Trophoblast cell (in vitro differentiated cells and primary cell): ENCODE data around the gene CADM1.

Experiments
- DNase-seq, 2 donors: peaks; one replicate each; pipeline ENCODE4 v3.0.0-alpha.2; 2016
- H2AFZ ChIP-seq: 2 replicates; pipeline ENCODE4 v1.6.1; 2013; ENCODE audit warnings: low read length, moderate library complexity, mild to moderate bottlenecking; ENCODE audit not compliant: insufficient read depth, poor library complexity
- H2AK5ac ChIP-seq: 2 replicates; pipeline ENCODE4 v1.6.1; 2013; ENCODE audit warnings: mild to moderate bottlenecking, low read length
- H2BK120ac ChIP-seq: 2 replicates; pipeline ENCODE4 v1.6.1; 2013; ENCODE audit warnings: low read length, mild to moderate bottlenecking, moderate library complexity; ENCODE audit not compliant: insufficient read depth, poor library complexity
- H2BK12ac ChIP-seq: 2 replicates; pipeline ENCODE4 v1.6.1; 2013; ENCODE audit warnings: mild to moderate bottlenecking, low read length, moderate library complexity
- H2BK5ac ChIP-seq: 2 replicates; pipeline ENCODE4 v1.6.1; 2013; ENCODE audit warnings: low read length, low read depth, moderate library complexity, mild to moderate bottlenecking; ENCODE audit not compliant: poor library complexity
- H3K14ac ChIP-seq: 2 replicates; pipeline ENCODE4 v1.6.1; 2013; ENCODE audit warnings: mild to moderate bottlenecking, low read length
- H3K18ac ChIP-seq: 2 replicates; pipeline ENCODE4 v1.6.1; 2013; ENCODE audit warnings: mild to moderate bottlenecking, low read length
- H3K23ac ChIP-seq: 2 replicates; pipeline ENCODE4 v1.6.1; 2013; ENCODE audit warnings: low read length
- H3K27ac ChIP-seq: 2 replicates; pipeline ENCODE4 v1.5.1; 2013; ENCODE audit warnings: low read depth, mild to moderate bottlenecking, inconsistent platforms, low read length, moderate library complexity
- H3K27me3 ChIP-seq: 2 replicates; pipeline ENCODE4 v1.6.1; 2013; ENCODE audit warnings: inconsistent platforms, mild to moderate bottlenecking, low read length, moderate library complexity; ENCODE audit not compliant: insufficient read depth
- H3K36me3 ChIP-seq, 2 experiments: 1 replicate in 1 of 2; 2 replicates in 1 of 2; pipeline ENCODE4 v1.6.1; 2013; ENCODE audit warnings: low read length in 2 of 2, mild to moderate bottlenecking in 2 of 2, moderate library complexity in 1 of 2; ENCODE audit not compliant: insufficient read depth in 2 of 2, control insufficient read depth in 1 of 2
- H3K4ac ChIP-seq: 2 replicates; pipeline ENCODE4 v1.6.1; 2013; ENCODE audit warnings: low read depth, mild to moderate bottlenecking, low read length, moderate library complexity
- H3K4me1 ChIP-seq, 2 experiments: 1 replicate in 1 of 2; 2 replicates in 1 of 2; pipeline ENCODE4 v1.6.1; 2013; ENCODE audit warnings: low read length in 2 of 2, mild to moderate bottlenecking in 2 of 2, moderate library complexity in 1 of 2; ENCODE audit not compliant: insufficient read depth in 2 of 2, control insufficient read depth in 1 of 2
- H3K4me2 ChIP-seq: 2 replicates; pipeline ENCODE4 v1.6.1; 2013; ENCODE audit warnings: inconsistent platforms, mild to moderate bottlenecking, low read length, moderate library complexity
- H3K4me3 ChIP-seq: 2 replicates; pipeline ENCODE4 v1.5.1; 2013; ENCODE audit warnings: mild to moderate bottlenecking, low read depth, low read length, inconsistent platforms
- H3K79me1 ChIP-seq: one replicate; pipeline ENCODE4 v1.6.1; 2013; ENCODE audit warnings: low read length
- H3K79me2 ChIP-seq: 2 replicates; pipeline ENCODE4 v1.6.1; 2013; ENCODE audit warnings: low read length, mild to moderate bottlenecking; ENCODE audit not compliant: control insufficient read depth, insufficient read depth, poor library complexity
- H3K9ac ChIP-seq: 2 replicates; pipeline ENCODE4 v1.6.1; 2013; ENCODE audit warnings: mild to moderate bottlenecking, low read length
- H3K9me3 ChIP-seq: 2 replicates; pipeline ENCODE4 v1.6.1; 2013; ENCODE audit warnings: low read depth, mild to moderate bottlenecking, control low read depth, inconsistent platforms, low read length; ENCODE audit not compliant: insufficient read depth
- H4K12ac ChIP-seq: 2 replicates; pipeline ENCODE4 v1.6.1; 2013; ENCODE audit warnings: low read depth, mild to moderate bottlenecking, low read length, moderate library complexity
- H4K8ac ChIP-seq: 2 replicates; pipeline ENCODE4 v1.6.1; 2013; ENCODE audit warnings: low read depth, mild to moderate bottlenecking, low read length, moderate library complexity
- H4K91ac ChIP-seq: one replicate; pipeline ENCODE4 v1.6.1; 2013; ENCODE audit warnings: low read depth, mild to moderate bottlenecking, low read length, moderate library complexity
- WGBS: extraction: QIAGEN DNeasy Blood & Tissue Kit; methylation state at CpG from one replicate; pipeline ENCODE4 v1.1.7; 2013; ENCODE audit warnings: missing lambda C conversion rate; ENCODE audit not compliant: insufficient read length, insufficient coverage; ENCODE audit errors: extremely low coverage; 5-methylcytosine and 5-hydroxymethylcytosine counted together

CADM1 gene

GRCh38 chr11:115244758-115245157 lies 259.5 kb downstream of the CADM1 start:
- Histone ChIP-seq H3K14ac (no peak overlapping the region), H4K91ac (no peak overlapping the region), H3K27ac (no peak overlapping the region), H3K79me1 (no peaks in the 10 kb centered on the region), H3K79me2 (no peaks in the 10 kb centered on the region), H2BK12ac (no peak overlapping the region), H2AK5ac (no peak overlapping the region), H3K4me1 (peaks cover 0 to 3% of the 10 kb centered on the region in 2 experiments), H3K9me3 (no peaks in the 10 kb centered on the region), H3K27me3 (no peaks in the 10 kb centered on the region), H3K4me3 (no peak overlapping the region), H3K4ac (no peak overlapping the region), H3K18ac (no peak overlapping the region), H3K4me2 (no peak overlapping the region), H3K9ac (no peak overlapping the region), H3K36me3 (no peaks in the 10 kb centered on the region), H3K23ac (no peak overlapping the region), H4K12ac (no peak overlapping the region), H2AFZ (no peak overlapping the region), H2BK5ac (no peak overlapping the region), H4K8ac (no peak overlapping the region), H2BK120ac (no peak overlapping the region)
- no CpG with 5 or more reads among the region's 7 CpGs for WGBS
- no peak for DNase-seq

GRCh38 chr11:115244296-115244695 lies 259.9 kb downstream of the CADM1 start:
- no peaks in the 10 kb centered on the region for H3K9me3 ChIP-seq
- H2BK120ac ChIP-seq, result no peak overlapping the region
- H3K4ac ChIP-seq, result no peak overlapping the region
- H2BK5ac ChIP-seq, result no peak overlapping the region
- H2AFZ ChIP-seq, result no peak overlapping the region
- no peak overlapping the region for H3K4me2 ChIP-seq
- no peak overlapping the region for H4K12ac ChIP-seq
- no peak overlapping the region for H4K8ac ChIP-seq
- no peak for DNase-seq
- no peak overlapping the region for H3K27ac ChIP-seq
- H3K9ac ChIP-seq, result no peak overlapping the region
- H3K14ac ChIP-seq, result no peak overlapping the region
- WGBS, result no CpG with 5 or more reads among the region's 5 CpGs
- H4K91ac ChIP-seq, result no peak overlapping the region
- H3K27me3 ChIP-seq, result no peaks in the 10 kb centered on the region
- H3K79me2 ChIP-seq, result no peaks in the 10 kb centered on the region
- no peak overlapping the region for H2BK12ac ChIP-seq
- no peak overlapping the region for H3K23ac ChIP-seq
- H3K4me1 ChIP-seq, result peaks cover 0 to 3% of the 10 kb centered on the region in 2 experiments
- H3K4me3 ChIP-seq, result no peak overlapping the region
- no peak overlapping the region for H2AK5ac ChIP-seq
- no peaks in the 10 kb centered on the region for H3K36me3 ChIP-seq
- H3K18ac ChIP-seq, result no peak overlapping the region
- no peaks in the 10 kb centered on the region for H3K79me1 ChIP-seq

GRCh38 chr11:115242982-115243381 lies 261.2 kb downstream of the CADM1 start:
- no peak overlapping the region for H2AFZ ChIP-seq
- no peak overlapping the region for H3K18ac ChIP-seq
- H2BK12ac ChIP-seq, result no peak overlapping the region
- no peak overlapping the region for H2BK5ac ChIP-seq
- H3K14ac ChIP-seq, result no peak overlapping the region
- no peak overlapping the region for H3K23ac ChIP-seq
- peaks cover 0 to 3% of the 10 kb centered on the region in 2 experiments for H3K4me1 ChIP-seq
- H3K27me3 ChIP-seq, result no peaks in the 10 kb centered on the region
- H4K8ac ChIP-seq, result no peak overlapping the region
- no peak overlapping the region for H3K4ac ChIP-seq
- no peak overlapping the region for H3K27ac ChIP-seq
- no peaks in the 10 kb centered on the region for H3K36me3 ChIP-seq
- no peak overlapping the region for H4K91ac ChIP-seq
- no CpG with 5 or more reads among the region's 1 CpG for WGBS
- no peak overlapping the region for H2AK5ac ChIP-seq
- no peak overlapping the region for H4K12ac ChIP-seq
- no peak overlapping the region for H3K4me3 ChIP-seq
- H2BK120ac ChIP-seq, result no peak overlapping the region
- no peak overlapping the region for H3K4me2 ChIP-seq
- no peaks in the 10 kb centered on the region for H3K79me2 ChIP-seq
- H3K9me3 ChIP-seq, result no peaks in the 10 kb centered on the region
- no peak for DNase-seq
- H3K9ac ChIP-seq, result no peak overlapping the region
- no peaks in the 10 kb centered on the region for H3K79me1 ChIP-seq

GRCh38 chr11:115241899-115242298 lies 262.3 kb downstream of the CADM1 start:
- Histone ChIP-seq H4K91ac (no peak overlapping the region), H2BK5ac (no peak overlapping the region), H2BK120ac (no peak overlapping the region), H3K79me2 (no peaks in the 10 kb centered on the region), H3K4ac (no peak overlapping the region), H2AFZ (no peak overlapping the region), H3K23ac (no peak overlapping the region), H2BK12ac (no peak overlapping the region), H4K12ac (no peak overlapping the region), H3K79me1 (no peaks in the 10 kb centered on the region), H4K8ac (no peak overlapping the region), H3K4me1 (no peaks in the 10 kb centered on the region), H3K9ac (no peak overlapping the region), H3K18ac (no peak overlapping the region), H3K9me3 (no peaks in the 10 kb centered on the region), H3K14ac (no peak overlapping the region), H3K36me3 (no peaks in the 10 kb centered on the region), H2AK5ac (no peak overlapping the region), H3K27ac (no peak overlapping the region), H3K27me3 (no peaks in the 10 kb centered on the region), H3K4me3 (no peak overlapping the region), H3K4me2 (no peak overlapping the region)
- no CpG with 5 or more reads among the region's 4 CpGs for WGBS
- no peak for DNase-seq
